AG09309 (cell line): ENCODE results near the gene ELP4.
A peak's percentile ranks its signal among the peaks of the same experiment; 100 is the strongest.

ENCODE experiments used
- DNase-seq: peaks from one replicate; pipeline ENCODE4 v3.0.0-alpha.2; 2010; ENCODE audit warnings: low read depth
- H3K4me3 ChIP-seq: 2 replicates; pipeline ENCODE4 v1.5.1; 2011; ENCODE audit warnings: mild to moderate bottlenecking, low read depth, low read length, moderate library complexity; ENCODE audit not compliant: control insufficient read depth
- CTCF ChIP-seq: IDR thresholded peaks from 2 replicates; pipeline ENCODE4 v1.5.1; 2011; ENCODE audit warnings: mild to moderate bottlenecking, low read depth, low read length, inconsistent platforms; ENCODE audit not compliant: insufficient read depth, control insufficient read depth; ENCODE audit errors: missing control alignments

ELP4 gene

GRCh38 chr11:31711137-31711536 is 201.6 kb downstream of the ELP4 start:
- no peak for DNase-seq
- no peak overlapping the region for H3K4me3 ChIP-seq
- TF ChIP-seq CTCF = no peak

- DNase-seq = no peak
- H3K4me3 ChIP-seq = no peak overlapping the region
- no peak for TF ChIP-seq CTCF
Measured at GRCh38 chr11:31712851-31713250, 203.3 kb downstream of the ELP4 start.

- TF ChIP-seq CTCF = no peak
- DNase-seq = no peak
- no peak overlapping the region for H3K4me3 ChIP-seq
Measured at GRCh38 chr11:31714840-31715239, 205.3 kb downstream of the ELP4 start.

- TF ChIP-seq CTCF = no peak
- H3K4me3 ChIP-seq = no peak overlapping the region
- DNase-seq = no peak
Measured at GRCh38 chr11:31720225-31720624, 210.7 kb downstream of the ELP4 start.

- no peak for TF ChIP-seq CTCF
- DNase-seq = no peak
- H3K4me3 ChIP-seq = no peak overlapping the region
Measured at GRCh38 chr11:31720671-31721365, 211.3 kb downstream of the ELP4 start.

GRCh38 chr11:31722754-31723153 is 213.2 kb downstream of the ELP4 start:
- DNase-seq = no peak
- H3K4me3 ChIP-seq = no peak overlapping the region
- TF ChIP-seq CTCF = no peak

- no peak overlapping the region for H3K4me3 ChIP-seq
- peak; percentile 11 for DNase-seq
- no peak for TF ChIP-seq CTCF
Measured at GRCh38 chr11:31725176-31725575, 215.6 kb downstream of the ELP4 start.
